ENCODE measurements around the gene ABHD12. TPM values are rescaled to one million over a fixed set of nuclear protein-coding genes. Genes with fewer than 3 reads are reported as not detected.

Gene ABHD12
- polyA plus RNA-seq, 4 donors = 51.8 to 66.4 (median 59.3) TPM

DNA sequence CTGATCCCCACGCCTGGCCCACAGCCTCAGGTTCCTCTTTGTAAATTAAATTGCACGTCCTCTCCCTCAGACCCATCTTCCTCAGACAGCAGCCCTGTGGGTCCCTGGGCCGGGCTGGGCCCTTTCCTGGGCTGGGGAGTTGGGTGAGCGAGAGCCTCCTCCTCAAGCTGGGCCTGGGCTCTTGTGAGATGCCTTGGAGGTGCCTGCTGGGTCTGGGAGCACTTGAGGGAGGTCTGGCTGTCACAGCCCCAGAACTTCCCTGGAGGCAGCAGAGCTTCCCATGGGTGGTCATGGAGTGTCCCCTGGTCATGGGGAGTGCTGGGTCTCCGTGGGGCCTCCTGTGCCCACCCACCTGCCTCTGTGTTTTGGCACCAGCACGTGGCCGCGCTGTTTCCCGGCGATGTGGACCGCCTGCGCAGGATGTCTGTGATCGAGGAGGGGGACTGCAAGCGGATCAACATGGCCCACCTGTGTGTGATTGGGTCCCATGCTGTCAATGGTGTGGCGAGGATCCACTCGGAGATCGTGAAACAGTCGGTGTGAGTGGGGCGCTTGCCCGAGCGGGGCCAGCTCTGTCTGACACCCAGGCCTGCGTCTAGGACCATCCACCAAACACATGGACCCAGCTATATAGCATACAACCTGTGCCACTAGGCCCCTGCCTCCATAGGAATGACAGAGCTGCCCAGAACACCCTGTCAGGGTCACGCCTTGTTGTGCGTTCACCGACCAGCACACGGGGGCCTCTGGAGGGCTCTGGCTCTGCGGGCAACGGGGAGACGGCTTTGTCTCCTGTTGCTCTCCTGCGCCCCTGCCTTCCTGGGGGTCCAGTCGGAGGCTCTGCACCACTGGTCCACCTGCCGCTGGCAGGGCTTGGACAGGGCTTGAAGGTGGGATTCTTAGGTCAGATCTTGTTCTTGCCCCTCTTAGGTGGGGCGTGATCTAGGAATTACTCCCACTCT, 109.8 kb downstream of the ABHD12 start:
- DNase-seq (ENCODE audit: low read depth in 4 of 4, low spot score in 3 of 4) = no peak

DNA sequence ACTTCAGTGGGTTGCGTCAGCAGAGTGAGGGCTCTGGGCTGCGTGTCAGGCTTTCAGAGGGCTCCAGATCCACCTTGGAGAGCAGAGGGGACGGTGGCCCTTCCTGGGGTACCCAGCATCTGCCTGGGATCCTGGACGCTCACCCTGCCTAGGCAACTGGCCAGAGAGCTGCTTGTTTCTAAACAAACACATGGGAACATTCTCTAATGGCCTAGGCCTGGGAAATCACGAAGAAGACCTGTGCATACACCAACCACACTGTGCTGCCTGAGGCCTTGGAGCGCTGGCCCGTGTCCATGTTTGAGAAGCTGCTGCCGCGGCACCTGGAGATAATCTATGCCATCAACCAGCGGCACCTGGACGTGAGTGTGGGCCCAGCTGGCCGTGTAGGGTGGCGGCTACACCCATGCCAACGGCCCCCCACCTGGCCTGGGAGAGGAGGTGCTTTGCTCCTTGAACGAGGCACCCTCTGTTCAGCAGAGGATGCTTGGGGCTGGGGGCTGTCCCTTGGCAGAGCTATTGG, 110.5 kb downstream of the ABHD12 start:
- no peak for DNase-seq (ENCODE audit: low read depth in 4 of 4, low spot score in 3 of 4)

DNA sequence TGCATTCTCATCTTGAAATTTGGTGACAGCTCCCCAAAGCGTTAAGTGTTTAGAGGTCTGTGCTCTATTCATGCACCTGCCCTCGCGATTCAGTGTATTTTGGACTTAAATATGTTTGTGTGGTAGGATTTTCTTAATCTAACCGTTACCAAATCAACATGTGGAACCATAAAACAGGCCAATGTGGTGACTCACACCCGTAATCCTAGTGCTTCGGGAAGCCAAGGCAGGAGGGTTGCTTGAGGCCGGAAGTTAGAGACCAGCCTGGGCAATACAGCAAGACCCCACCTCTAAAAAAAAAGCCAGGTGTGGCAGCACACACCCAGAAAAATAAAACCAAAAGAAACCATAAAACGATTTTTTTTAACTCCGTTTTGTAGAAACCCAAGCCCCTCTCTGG, 111.2 kb downstream of the ABHD12 start:
- DNase-seq (ENCODE audit: low read depth in 4 of 4, low spot score in 3 of 4) = no peak

DNA sequence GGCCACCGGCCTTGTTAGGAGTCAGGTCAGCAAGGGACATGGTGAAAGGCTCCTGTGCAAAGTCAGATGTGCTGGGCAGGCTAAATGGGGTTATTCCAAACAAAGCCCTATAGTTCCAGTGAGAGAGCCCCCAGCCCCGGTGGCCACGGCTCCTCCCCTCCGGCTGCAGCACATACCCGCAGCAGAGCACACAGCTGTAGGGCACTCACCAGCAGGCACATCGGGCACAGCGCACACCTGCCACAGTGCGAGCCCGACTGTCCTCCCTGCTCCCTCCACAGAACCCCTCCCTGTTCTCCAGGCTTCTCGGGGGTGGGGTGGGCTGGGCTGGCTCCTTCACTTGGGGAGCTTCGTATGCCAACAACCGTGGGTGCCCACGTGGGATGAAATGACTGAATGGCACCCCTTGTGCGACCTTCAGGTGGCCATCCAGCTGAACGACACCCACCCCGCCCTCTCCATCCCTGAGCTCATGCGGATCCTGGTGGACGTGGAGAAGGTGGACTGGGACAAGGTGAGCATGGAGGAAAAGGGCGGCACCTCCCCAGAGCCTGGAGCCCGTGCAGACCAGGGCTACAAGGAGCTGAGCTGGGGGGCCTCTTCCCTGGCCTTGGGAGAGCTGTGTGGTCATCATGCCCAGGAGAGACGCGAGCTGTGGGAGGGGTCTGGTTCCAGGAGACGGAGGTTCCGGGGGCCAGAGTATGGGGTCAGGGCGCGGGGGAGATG, 111.8 kb downstream of the ABHD12 start:
- no peak for DNase-seq (ENCODE audit: low read depth in 4 of 4, low spot score in 3 of 4)

- DNase-seq (ENCODE audit: low read depth in 4 of 4, low spot score in 3 of 4) = no peak
Observed at GRCh38 chr20:25277941-25278521, 112.6 kb downstream of the ABHD12 start.

DNA sequence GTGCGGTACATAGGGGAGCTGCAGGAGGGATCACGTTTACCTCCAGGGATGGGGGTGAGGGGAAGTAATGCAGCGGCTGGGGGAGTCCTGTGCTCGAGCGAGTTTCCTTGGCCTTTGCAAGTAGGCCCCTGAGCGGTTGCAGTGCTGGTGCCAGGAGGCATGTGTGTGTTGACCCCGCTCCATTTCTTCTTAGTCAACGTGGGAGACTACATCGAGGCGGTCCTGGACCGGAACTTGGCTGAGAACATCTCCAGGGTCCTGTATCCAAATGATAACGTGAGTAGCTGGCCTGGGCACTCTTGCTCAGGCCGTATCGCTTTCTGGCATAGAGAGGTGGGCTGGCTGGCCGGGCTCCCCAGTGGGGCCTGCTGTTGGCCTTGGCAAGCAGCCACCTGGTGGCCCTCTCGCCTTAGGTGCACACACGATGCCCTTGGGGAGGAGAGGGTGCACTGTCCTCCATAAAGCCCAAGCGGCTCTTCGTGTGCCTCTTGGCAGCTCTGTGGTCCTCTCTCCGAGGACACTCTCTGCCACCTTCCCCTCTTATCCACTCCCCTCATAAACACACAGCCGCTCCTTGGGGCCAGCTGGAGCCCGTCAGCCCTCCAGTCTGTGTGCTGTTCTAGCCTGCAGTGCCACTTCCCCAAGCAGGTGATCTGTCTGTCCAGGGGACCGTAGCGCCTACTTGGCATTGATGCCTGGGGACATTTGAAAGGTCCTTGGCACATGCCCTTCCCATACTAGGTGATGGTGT, 113.4 kb downstream of the ABHD12 start:
- DNase-seq (ENCODE audit: low read depth in 4 of 4, low spot score in 3 of 4) = no peak

- DNase-seq (ENCODE audit: low read depth in 4 of 4, low spot score in 3 of 4) = no peak
Observed at GRCh38 chr20:25276533-25277050, 114.0 kb downstream of the ABHD12 start.

- no peak for DNase-seq (ENCODE audit: low read depth in 4 of 4, low spot score in 3 of 4)
Observed at GRCh38 chr20:25275813-25276532, 114.7 kb downstream of the ABHD12 start.

DNA sequence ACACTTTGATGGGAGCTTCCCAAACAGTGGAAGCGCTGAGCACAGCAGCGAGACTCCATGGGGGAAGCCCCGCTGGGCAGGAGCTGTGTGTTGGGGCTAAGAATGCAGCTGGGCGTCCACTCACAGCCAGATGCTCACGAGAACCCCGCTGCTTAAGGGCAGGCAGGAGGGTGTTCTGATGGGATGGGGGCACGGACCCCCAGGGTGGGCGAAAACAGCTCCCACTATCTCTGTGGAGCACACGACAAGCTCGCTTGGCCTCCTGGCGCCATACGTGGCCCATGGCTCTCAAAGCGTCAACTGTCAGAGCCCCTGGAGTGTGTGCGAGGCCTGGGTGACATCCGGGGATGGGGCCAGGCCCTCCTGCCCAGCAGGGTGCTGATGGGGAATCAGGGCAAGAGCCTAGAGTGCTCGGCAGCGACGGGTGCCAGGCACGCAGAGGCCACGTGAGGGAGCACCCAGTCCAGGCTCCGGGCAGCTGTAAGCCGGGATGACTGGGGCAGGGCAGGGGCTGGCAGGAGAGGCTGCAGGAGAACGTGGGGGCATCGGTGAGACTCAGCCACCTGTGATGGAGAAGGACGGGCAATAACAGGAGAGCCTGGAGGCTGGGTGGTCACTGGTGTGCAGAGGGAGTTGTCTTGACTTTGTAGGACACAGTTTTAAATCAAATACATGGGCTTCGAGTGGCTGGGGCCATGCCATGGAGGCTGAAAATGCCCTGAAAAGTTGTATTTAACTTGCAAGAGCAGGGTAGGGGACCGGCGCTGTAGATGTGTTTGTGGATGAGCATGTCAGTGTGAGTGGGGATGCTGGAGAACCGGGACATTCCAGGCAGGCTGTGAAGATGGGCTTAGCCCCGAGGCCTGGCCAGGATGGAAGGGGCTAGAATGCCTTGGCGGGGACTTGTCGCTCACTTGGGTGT, 115.5 kb downstream of the ABHD12 start:
- DNase-seq (ENCODE audit: low read depth in 4 of 4, low spot score in 3 of 4) = no peak

DNA sequence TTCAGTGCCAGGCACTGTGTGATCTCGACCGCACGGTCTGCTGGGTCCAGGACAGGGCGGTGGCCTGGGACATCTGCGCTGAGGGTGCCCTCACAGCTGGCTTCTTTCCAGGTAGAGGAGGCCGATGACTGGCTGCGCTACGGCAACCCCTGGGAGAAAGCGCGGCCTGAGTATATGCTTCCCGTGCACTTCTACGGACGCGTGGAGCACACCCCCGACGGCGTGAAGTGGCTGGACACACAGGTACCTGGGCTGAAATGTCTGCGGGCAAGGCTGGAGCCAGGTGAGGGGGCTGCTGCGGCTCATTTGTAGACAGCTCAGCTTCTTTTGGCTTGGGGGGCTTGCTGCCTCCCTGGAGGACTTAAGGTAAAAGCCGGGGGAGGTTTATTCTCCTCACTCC, 116.2 kb downstream of the ABHD12 start:
- DNase-seq (ENCODE audit: low read depth in 4 of 4, low spot score in 3 of 4) = no peak

GRCh38 chr20:25273541-25274358, 116.9 kb downstream of the ABHD12 start:
- DNase-seq (ENCODE audit: low read depth in 4 of 4, low spot score in 3 of 4) = no peak

GRCh38 chr20:25273046-25273445, 117.6 kb downstream of the ABHD12 start:
- DNase-seq (ENCODE audit: low read depth in 4 of 4, low spot score in 3 of 4) = no peak

- no peak for DNase-seq (ENCODE audit: low read depth in 4 of 4, low spot score in 3 of 4)
Observed at GRCh38 chr20:25272223-25273000, 118.2 kb downstream of the ABHD12 start.

- DNase-seq (ENCODE audit: low read depth in 4 of 4, low spot score in 3 of 4) = no peak
Observed at GRCh38 chr20:25271486-25272222, 119.0 kb downstream of the ABHD12 start.

DNA sequence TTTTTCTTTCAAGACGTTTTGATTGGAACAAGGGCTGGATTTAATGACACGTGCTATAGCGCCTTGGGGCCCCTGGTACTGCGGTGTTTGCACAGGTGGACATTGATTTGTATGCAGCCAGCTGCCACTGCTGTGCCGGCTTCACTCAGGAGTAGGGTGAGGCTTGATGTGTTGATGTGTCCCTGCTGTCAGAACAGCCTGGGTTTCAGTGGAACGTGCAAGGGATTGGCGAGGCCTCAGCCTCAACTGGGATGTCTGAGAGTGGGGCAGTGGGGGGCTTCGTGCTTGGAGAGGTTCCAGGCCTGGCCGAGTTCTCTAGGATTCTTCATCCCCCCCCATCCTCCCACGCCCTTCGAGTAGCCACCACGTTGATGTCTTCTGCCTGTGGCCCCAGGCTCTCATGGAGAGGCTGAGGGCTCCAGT, 119.8 kb downstream of the ABHD12 start:
- DNase-seq (ENCODE audit: low read depth in 4 of 4, low spot score in 3 of 4) = no peak

DNA sequence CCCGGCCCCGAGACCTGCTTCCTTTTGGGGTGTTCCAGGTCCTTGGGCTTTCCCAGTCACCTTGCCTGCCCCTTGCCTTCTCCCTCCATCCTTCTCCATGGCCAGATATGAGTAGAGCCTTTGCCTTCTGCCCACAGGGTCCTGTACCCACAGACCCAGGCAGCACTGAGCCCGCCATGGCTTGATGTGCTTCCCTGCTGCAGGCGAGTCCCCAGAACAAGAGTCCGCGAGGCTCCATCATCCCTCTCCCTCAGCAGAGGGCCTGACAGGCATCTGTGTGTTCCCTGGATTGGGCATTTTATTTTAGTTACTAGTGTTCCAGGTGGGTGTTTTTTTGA, 120.8 kb downstream of the ABHD12 start:
- no peak for DNase-seq (ENCODE audit: low read depth in 4 of 4, low spot score in 3 of 4)
